ENCODE data around the gene PDZK1IP1. TPM values are rescaled to one million over a fixed set of nuclear protein-coding genes. Genes with fewer than 3 reads are reported as not detected.
"Not testable (repeated sequence)": the region's sequence is repeated elsewhere in the genome, so short reads cannot be mapped to it uniquely, and the experiment has no call there.

The PDZK1IP1 gene
- total and polyA plus RNA-seq, 2 of the 4 experiments (the other 2 are of a cell fraction), result not detected

DNA sequence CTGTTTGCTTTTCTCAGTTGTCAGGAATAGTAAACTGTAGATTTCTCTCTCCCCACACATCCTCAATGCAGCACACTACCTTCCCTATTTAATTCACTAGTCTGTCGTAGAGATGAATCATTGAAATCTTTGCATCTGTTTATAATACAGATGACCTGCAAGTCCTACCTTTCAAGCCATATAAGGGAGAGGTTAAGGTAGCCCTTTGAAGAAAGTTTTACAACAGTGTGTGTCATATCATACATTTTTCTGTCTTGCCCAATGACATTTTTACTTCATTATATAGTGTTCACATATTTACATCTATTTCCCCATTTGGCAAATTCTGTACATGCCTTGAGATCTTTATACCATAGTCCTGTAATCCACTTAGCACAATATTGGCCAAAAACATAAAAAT, 43.3 kb downstream of the PDZK1IP1 start:
- H3K4me3 ChIP-seq (ENCODE audit: insufficient read depth, low read depth, low read length); H2AFZ ChIP-seq (replicated peaks; ENCODE audit: low read length, poor library complexity); H3K36me3 ChIP-seq (ENCODE audit: control insufficient read depth, insufficient read depth, low read length); H2AK5ac ChIP-seq (ENCODE audit: low read depth, low read length); CTCF ChIA-PET; H3K14ac ChIP-seq (replicated peaks; ENCODE audit: low read depth, low read length); H4K20me1 ChIP-seq (ENCODE audit: insufficient read depth, low read length); H3K27ac ChIP-seq (ENCODE audit: insufficient read depth, low read length); ATAC-seq (ENCODE audit: low read depth); H3K9me3 ChIP-seq (ENCODE audit: control insufficient read depth, insufficient read depth, low read length); H3K79me1 ChIP-seq (ENCODE audit: low read depth in 1 of 2, low read length in 2 of 2); H2BK5ac ChIP-seq (ENCODE audit: low read depth, low read length, poor library complexity, severe bottlenecking); POLR2A ChIA-PET (ENCODE audit: unreplicated experiment); H4K8ac ChIP-seq (ENCODE audit: low read depth in 2 of 2, low read length in 2 of 2); H2BK15ac ChIP-seq (ENCODE audit: low read depth, low read length); H3K4me1 ChIP-seq (ENCODE audit: control insufficient read depth, insufficient read depth, low read length); H4K91ac ChIP-seq (ENCODE audit: insufficient read depth, low read depth, low read length); H4K5ac ChIP-seq (ENCODE audit: low read depth, low read length); dilution Hi-C loops (cut with HindIII; ENCODE audit: low sequenced_read_pairs, unreplicated experiment); H3K4ac ChIP-seq (ENCODE audit: low read depth, low read length); H3K9ac ChIP-seq (ENCODE audit: low read depth, low read length); in situ Hi-C loops (cut with MboI; ENCODE audit: low sequenced_read_pairs); H3K27me3 ChIP-seq (ENCODE audit: control insufficient read depth, insufficient read depth, low read length); H3K9me1 ChIP-seq (ENCODE audit: insufficient read depth, low read length); H3K4me2 ChIP-seq (ENCODE audit: low read depth, low read length); H3K56ac ChIP-seq (ENCODE audit: extremely low read depth, insufficient read depth, low read length); H2BK120ac ChIP-seq (ENCODE audit: low read depth, low read length); H3K23ac ChIP-seq (ENCODE audit: low read depth, low read length); DNase-seq; H2BK20ac ChIP-seq (ENCODE audit: low read depth, low read length); H3K18ac ChIP-seq (ENCODE audit: low read depth, low read length); H2AK9ac ChIP-seq (replicated peaks; ENCODE audit: low read depth, low read length, poor library complexity); intact Hi-C loops (cut with micrococcal nuclease); BruUV-seq (replicated peaks): not testable (repeated sequence)
- WGBS, 2 experiments (ENCODE audit: extremely low coverage in 2 of 2, insufficient read length in 1 of 2), result no CpG with 5 or more reads among the region's 1 CpG

DNA sequence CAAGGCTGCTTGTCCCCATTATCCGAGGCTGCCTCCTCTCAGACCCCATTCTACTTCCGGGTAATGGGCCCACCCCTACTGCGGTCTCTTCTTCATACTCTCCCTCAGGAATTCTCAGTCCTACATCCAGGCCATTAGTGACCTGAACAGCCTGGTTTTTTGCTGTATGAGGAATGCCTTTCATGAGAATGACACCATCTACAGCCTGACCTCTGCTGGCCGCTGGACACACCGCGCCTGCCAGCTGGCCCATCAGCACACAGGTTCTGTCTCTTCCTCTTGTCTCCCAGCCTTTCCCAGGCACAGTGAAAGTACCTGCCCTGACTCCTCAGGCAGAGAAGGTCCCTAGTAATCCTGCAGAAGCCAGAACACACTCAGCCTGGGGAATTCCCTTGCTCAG, 46.2 kb downstream of the PDZK1IP1 start:
- H3K27ac ChIP-seq (ENCODE audit: insufficient read depth, low read length); BruUV-seq (replicated peaks); H2BK120ac ChIP-seq (ENCODE audit: low read depth, low read length); H4K8ac ChIP-seq (ENCODE audit: low read depth in 2 of 2, low read length in 2 of 2); H3K9ac ChIP-seq (ENCODE audit: low read depth, low read length); H4K91ac ChIP-seq (ENCODE audit: insufficient read depth, low read depth, low read length); POLR2A ChIA-PET (ENCODE audit: unreplicated experiment); DNase-seq; H3K4me1 ChIP-seq (ENCODE audit: control insufficient read depth, insufficient read depth, low read length); H3K27me3 ChIP-seq (ENCODE audit: control insufficient read depth, insufficient read depth, low read length); H2AK9ac ChIP-seq (replicated peaks; ENCODE audit: low read depth, low read length, poor library complexity); H3K4me2 ChIP-seq (ENCODE audit: low read depth, low read length); H3K4ac ChIP-seq (ENCODE audit: low read depth, low read length); CTCF ChIA-PET; H3K9me1 ChIP-seq (ENCODE audit: insufficient read depth, low read length); dilution Hi-C loops (cut with HindIII; ENCODE audit: low sequenced_read_pairs, unreplicated experiment); H2BK5ac ChIP-seq (ENCODE audit: low read depth, low read length, poor library complexity, severe bottlenecking); H2AK5ac ChIP-seq (ENCODE audit: low read depth, low read length); in situ Hi-C loops (cut with MboI; ENCODE audit: low sequenced_read_pairs); H3K56ac ChIP-seq (ENCODE audit: extremely low read depth, insufficient read depth, low read length); H2BK15ac ChIP-seq (ENCODE audit: low read depth, low read length); H3K4me3 ChIP-seq (ENCODE audit: insufficient read depth, low read depth, low read length); ATAC-seq (ENCODE audit: low read depth); H3K14ac ChIP-seq (replicated peaks; ENCODE audit: low read depth, low read length); H4K5ac ChIP-seq (ENCODE audit: low read depth, low read length); H3K9me3 ChIP-seq (ENCODE audit: control insufficient read depth, insufficient read depth, low read length); H3K79me1 ChIP-seq (ENCODE audit: low read depth in 1 of 2, low read length in 2 of 2); H4K20me1 ChIP-seq (ENCODE audit: insufficient read depth, low read length); H2AFZ ChIP-seq (replicated peaks; ENCODE audit: low read length, poor library complexity); H2BK20ac ChIP-seq (ENCODE audit: low read depth, low read length); H3K36me3 ChIP-seq (ENCODE audit: control insufficient read depth, insufficient read depth, low read length); H3K23ac ChIP-seq (ENCODE audit: low read depth, low read length); H3K18ac ChIP-seq (ENCODE audit: low read depth, low read length); intact Hi-C loops (cut with micrococcal nuclease): not testable (repeated sequence)
- 37% methylated on average over 2 of the region's 6 CpGs; no CpG with 5 or more reads in 1 of the 2 experiments for WGBS, 2 experiments (ENCODE audit: extremely low coverage in 2 of 2, insufficient read length in 1 of 2)
